H1 (cell line): ENCODE results near the gene GALNTL6. TPM values are rescaled to one million over a fixed set of nuclear protein-coding genes. Genes with fewer than 3 reads are reported as not detected.

Experiments used
- CTCF ChIA-PET: fragments of 300-600 bp; sonication (Branson Sonifier 250); formaldehyde crosslinking; loops from one replicate; lab custom pipeline; 2021; ENCODE audit not compliant: partially characterized antibody; lab: Charles Lee
- POLR2A ChIA-PET: fragments of 300-600 bp; sonication (Branson Sonifier 250); formaldehyde crosslinking; loops from one replicate; lab custom pipeline; 2021; ENCODE audit warnings: inconsistent platforms; ENCODE audit not compliant: partially characterized antibody; lab: Charles Lee
- DNase-seq, 2 experiments: peaks; one replicate each; pipeline versions ENCODE4 v3.0.0 to v3.0.0-alpha.2; 2010 to 2022; ENCODE audit warnings: low spot score in 2 of 2, low read depth in 1 of 2, mixed read lengths in 1 of 2
- FAIRE-seq: peaks from 2 replicates; lab custom pipeline; 2011; peaks lifted over from hg19 to GRCh38; lab: Jason Lieb, UNC
- H2AFZ ChIP-seq: 2 replicates; pipeline ENCODE4 v1.8.1; 2012; ENCODE audit warnings: low read length, inconsistent platforms
- H2AK5ac ChIP-seq: 2 replicates; pipeline ENCODE4 v1.6.1; 2013; ENCODE audit warnings: low read depth, low read length
- H2BK120ac ChIP-seq: replicated peaks from 2 replicates; pipeline ENCODE3; 2013; ENCODE audit warnings: low read depth, low read length, inconsistent platforms
- H2BK12ac ChIP-seq: 2 replicates; pipeline ENCODE4 v1.6.1; 2013; ENCODE audit warnings: low read depth, low read length
- H2BK15ac ChIP-seq: 2 replicates; pipeline ENCODE4 v1.6.1; 2013; ENCODE audit warnings: low read length
- H2BK20ac ChIP-seq: 2 replicates; pipeline ENCODE4 v1.6.1; 2013; ENCODE audit warnings: low read length
- H2BK5ac ChIP-seq: 2 replicates; pipeline ENCODE4 v1.6.1; 2013; ENCODE audit warnings: low read depth, low read length
- H3K14ac ChIP-seq: 2 replicates; pipeline ENCODE4 v1.6.1; 2013; ENCODE audit warnings: inconsistent platforms; ENCODE audit not compliant: insufficient read length
- H3K18ac ChIP-seq: 2 replicates; pipeline ENCODE4 v1.6.1; 2013; ENCODE audit warnings: low read length; ENCODE audit errors: extremely low read depth
- H3K23ac ChIP-seq: 2 replicates; pipeline ENCODE4 v1.6.1; 2013; ENCODE audit warnings: inconsistent platforms; ENCODE audit not compliant: insufficient read length
- H3K23me2 ChIP-seq: 2 replicates; pipeline ENCODE4 v1.6.1; 2013; ENCODE audit warnings: low read depth, low read length
- H3K27ac ChIP-seq: 2 replicates; pipeline ENCODE4 v1.6.1; 2011; ENCODE audit warnings: low read depth, low read length, inconsistent platforms
- H3K27me3 ChIP-seq, 4 experiments: replicated peaks in 1 of 4; 1 replicate in 1 of 4; 2 replicates in 3 of 4; pipeline versions ENCODE4 v1.6.1 to v1.8.1; 2011 to 2013; ENCODE audit warnings: low read length in 3 of 4, mild to moderate bottlenecking in 3 of 4, inconsistent platforms in 2 of 4, mixed read lengths in 2 of 4, moderate library complexity in 1 of 4; ENCODE audit not compliant: control insufficient read depth in 3 of 4, insufficient read depth in 3 of 4; ENCODE audit errors: extremely low read depth in 1 of 4
- H3K36me3 ChIP-seq, 4 experiments: 2 replicates each; pipeline versions ENCODE4 v1.6.1 to v1.8.1; 2011 to 2013; ENCODE audit warnings: mild to moderate bottlenecking in 4 of 4, low read length in 3 of 4, moderate library complexity in 2 of 4, control low read depth in 1 of 4, inconsistent platforms in 1 of 4; ENCODE audit not compliant: insufficient read depth in 4 of 4, control insufficient read depth in 2 of 4
- H3K4ac ChIP-seq: replicated peaks from 2 replicates; pipeline ENCODE3; 2013; ENCODE audit warnings: low read length, low read depth, mixed read lengths, inconsistent platforms; ENCODE audit not compliant: insufficient read length
- H3K4me1 ChIP-seq, 4 experiments: replicated peaks in 1 of 4; 1 replicate in 1 of 4; 2 replicates in 3 of 4; pipeline versions ENCODE4 v1.6.1 to v1.8.1; 2011 to 2013; ENCODE audit warnings: low read length in 3 of 4, inconsistent platforms in 2 of 4, mixed read lengths in 1 of 4; ENCODE audit not compliant: insufficient read depth in 4 of 4, control insufficient read depth in 3 of 4
- H3K4me2 ChIP-seq, 2 experiments: 2 replicates each; pipeline versions ENCODE4 v1.6.1 to v1.8.1; 2011 to 2013; ENCODE audit warnings: low read depth in 2 of 2, low read length in 2 of 2, control low read depth in 1 of 2, inconsistent platforms in 1 of 2, mild to moderate bottlenecking in 1 of 2; ENCODE audit not compliant: insufficient read depth in 1 of 2
- H3K4me3 ChIP-seq, 4 experiments: fragments of 200-600, 300-600 bp in 1 of 4; sonication (generic), shearing (Covaris generic), sonication (Bioruptor Twin) in 1 of 4; 2 replicates each; pipeline versions ENCODE4 v1.5.1 to v1.8.1; 2011 to 2016; ENCODE audit warnings: low read length in 4 of 4, low read depth in 3 of 4, control low read depth in 2 of 4, inconsistent platforms in 2 of 4, mild to moderate bottlenecking in 2 of 4, mixed read lengths in 1 of 4, moderate library complexity in 1 of 4; ENCODE audit not compliant: insufficient read depth in 2 of 4; ENCODE audit errors: extremely low read depth in 1 of 4
- H3K56ac ChIP-seq: replicated peaks from 2 replicates; pipeline ENCODE3; 2013; ENCODE audit warnings: low read depth, mild to moderate bottlenecking, mixed read lengths, low read length, inconsistent platforms; ENCODE audit not compliant: insufficient read length
- H3K79me1 ChIP-seq: 2 replicates; pipeline ENCODE4 v1.6.1; 2013; ENCODE audit warnings: low read depth, low read length, control low read depth
- H3K79me2 ChIP-seq, 2 experiments: 2 replicates each; pipeline versions ENCODE4 v1.6.1 to v1.8.1; 2012 to 2013; ENCODE audit warnings: low read length in 2 of 2, mild to moderate bottlenecking in 2 of 2, inconsistent platforms in 1 of 2; ENCODE audit not compliant: insufficient read depth in 2 of 2, control insufficient read depth in 1 of 2
- H3K9ac ChIP-seq, 4 experiments: replicated peaks in 1 of 4; 1 replicate in 1 of 4; 2 replicates in 3 of 4; pipeline versions ENCODE4 v1.6.1 to v1.8.1; 2011 to 2013; ENCODE audit warnings: low read depth in 3 of 4, low read length in 3 of 4, control low read depth in 2 of 4, mild to moderate bottlenecking in 2 of 4, moderate library complexity in 2 of 4, inconsistent platforms in 1 of 4; ENCODE audit errors: extremely low read depth in 1 of 4
- H3K9me3 ChIP-seq, 2 experiments: 2 replicates each; pipeline versions ENCODE4 v1.6.1 to v1.8.1; 2012 to 2013; ENCODE audit warnings: mild to moderate bottlenecking in 2 of 2, moderate library complexity in 2 of 2, control low read depth in 1 of 2, inconsistent platforms in 1 of 2, low read depth in 1 of 2, low read length in 1 of 2, mixed read lengths in 1 of 2; ENCODE audit not compliant: insufficient read depth in 2 of 2
- H4K20me1 ChIP-seq, 2 experiments: replicated peaks in 1 of 2; 2 replicates each; pipeline versions ENCODE3 to v1.8.1; 2011 to 2013; ENCODE audit warnings: inconsistent platforms in 2 of 2, low read length in 2 of 2, mild to moderate bottlenecking in 1 of 2; ENCODE audit not compliant: insufficient read depth in 2 of 2, control insufficient read depth in 1 of 2
- H4K5ac ChIP-seq: 2 replicates; pipeline ENCODE4 v1.6.1; 2013; ENCODE audit warnings: low read length, low read depth, mixed read lengths, inconsistent platforms; ENCODE audit not compliant: insufficient read length
- H4K8ac ChIP-seq: 2 replicates; pipeline ENCODE4 v1.8.0; 2013; ENCODE audit warnings: mild to moderate bottlenecking, moderate library complexity, low read length, inconsistent platforms; ENCODE audit not compliant: insufficient read depth; ENCODE audit errors: extremely low read depth
- H4K91ac ChIP-seq: replicated peaks from 2 replicates; pipeline ENCODE3; 2013; ENCODE audit warnings: low read length, mixed read lengths, inconsistent platforms; ENCODE audit not compliant: insufficient read length
- PHF8 ChIP-seq: fragments of 200-600 bp; sonication (generic); conservative IDR thresholded peaks from 2 replicates; pipeline ENCODE4 v1.7.1; 2012; ENCODE audit warnings: low read depth, mild to moderate bottlenecking, inconsistent platforms, low read length, moderate library complexity
- POU5F1 ChIP-seq: IDR thresholded peaks from 2 replicates; pipeline ENCODE4 v1.6.1; 2011; ENCODE audit warnings: low read depth, mild to moderate bottlenecking, low read length, moderate library complexity
- SUZ12 ChIP-seq: fragments of 200-600 bp; sonication (generic); IDR thresholded peaks from 2 replicates; pipeline ENCODE4 v1.6.1; 2012; ENCODE audit warnings: mild to moderate bottlenecking, inconsistent platforms, low read length, moderate library complexity, mixed read lengths
- WGBS, 2 experiments: shearing (Covaris generic) in 1 of 2; methylation state at CpG; one replicate each; pipeline versions ENCODE4 v1.1.6 to v1.1.7; 2013 to 2015; ENCODE audit warnings: low lambda C conversion rate in 2 of 2, mixed read lengths in 2 of 2, inconsistent platforms in 1 of 2, low coverage in 1 of 2, missing lambda C conversion rate in 1 of 2; ENCODE audit not compliant: insufficient replicate concordance in 2 of 2, insufficient coverage in 1 of 2, insufficient read length in 1 of 2; ENCODE audit errors: extremely low coverage in 1 of 2, missing lambda C conversion rate in 1 of 2; 5-methylcytosine and 5-hydroxymethylcytosine counted together
- polyA plus RNA-seq, 7 experiments: library from polyadenylated mRNA; depleted of rRNA in 3 of 7; stranded (reverse) in 5 of 7; unstranded in 2 of 7; fragments of >200 nt in 5 of 7; fragments of 200-250 nt in 2 of 7; gene quantifications; 1 replicate in 5 of 7; 2 replicates in 1 of 7; 4 replicates in 1 of 7; pipeline versions ENCODE4 v1.2.1 to v1.2.3, GENCODE V29; 2011 to 2013; ENCODE audit warnings: missing spikeins in 2 of 7, mixed read lengths in 2 of 7
- total RNA-seq: library from RNA; stranded (reverse); fragmentation: NEBNext Ultra II Directional; extraction: Animal tissue kit (Norgen Biotek cat#: 25700); gene quantifications from 2 replicates; pipeline ENCODE4 v1.2.1, GENCODE V29; 2021

Gene GALNTL6
- total and polyA plus RNA-seq, 2 of the 8 experiments (the other 6 are each of a cell fraction or from before 2014, with no cell fraction given): 0.03 to 0.32 TPM

GRCh38 chr4:172124656-172125308 is 311.6 kb downstream of the GALNTL6 start:
- H3K23me2 ChIP-seq: no peaks in the 10 kb centered on the region; the same call in 1 of the 2 replicates
- 87% methylated on average over 1 of the region's 1 CpG; no CpG with 5 or more reads in 1 of the 2 experiments for WGBS, 2 experiments
- H2BK5ac ChIP-seq: no peak overlapping the region
- no peaks in the 10 kb centered on the region for H3K9me3 ChIP-seq
- no peak overlapping the region for H2AK5ac ChIP-seq
- no peak overlapping the region for H2BK120ac ChIP-seq
- no peak overlapping the region for H3K4ac ChIP-seq
- H3K36me3 ChIP-seq: no peaks in the 10 kb centered on the region
- H3K27me3 ChIP-seq: no peaks in the 10 kb centered on the region
- H3K56ac ChIP-seq: no peak overlapping the region
- H3K4me1 ChIP-seq: no peaks in the 10 kb centered on the region
- no peaks in the 10 kb centered on the region for H3K79me2 ChIP-seq
- no peak overlapping the region for H4K91ac ChIP-seq
- H3K4me2 ChIP-seq: no peak overlapping the region
- H2BK15ac ChIP-seq: no peak overlapping the region
- no peak overlapping the region for H3K23ac ChIP-seq
- no peak overlapping the region for H4K5ac ChIP-seq
- H3K27ac ChIP-seq: no peak overlapping the region
- ChIA-PET CTCF (interaction anchor here (1.4 kb wide), 1 partner anchor 9 kb away, joined by 4 read pairs; no protein-coding TSS in a partner anchor), POLR2A (no interaction called here)
- no peak overlapping the region for H2BK12ac ChIP-seq
- no peak for FAIRE-seq
- H3K9ac ChIP-seq: no peak overlapping the region
- no peak overlapping the region for H3K4me3 ChIP-seq
- no peak for DNase-seq
- H3K79me1 ChIP-seq: no peaks in the 10 kb centered on the region
- no peak overlapping the region for H3K18ac ChIP-seq
- H4K8ac ChIP-seq: no peak overlapping the region
- H4K20me1 ChIP-seq: no peaks in the 10 kb centered on the region
- no peak overlapping the region for H2AFZ ChIP-seq
- H2BK20ac ChIP-seq: no peak overlapping the region
- H3K14ac ChIP-seq: no peak overlapping the region
- TF ChIP-seq POU5F1 (no peak), PHF8 (no peak), SUZ12 (no peak)
